HS-27A (cell line): ENCODE measurements around the gene PXN.

Source experiments
- DNase-seq: peaks from one replicate; pipeline ENCODE4 v3.0.0-alpha.2; 2012; ENCODE audit warnings: low read depth, missing footprints

PXN gene

GRCh38 chr12:120265473-120266179 is at the start of gene PXN:
Gene PXN (minus strand): TSS chr12:120265730. CDS start chr12:120265629, 101 bp downstream.
- DNase-seq: no peak

- no peak for DNase-seq
Measured at GRCh38 chr12:120314220-120314619, 48.7 kb upstream of the PXN start.

- peak; percentile 84 for DNase-seq
Measured at GRCh38 chr12:120301962-120302815, 36.7 kb upstream of the PXN start, which contains the start of gene SIRT4. Gene SIRT4 (plus strand): TSS chr12:120302321. CDS start chr12:120303562, 1,241 bp downstream.

GRCh38 chr12:120292661-120293531 is 27.4 kb upstream of the PXN start, which contains the start of gene RNU4-1:
Gene RNU4-1 (minus strand): TSS chr12:120293237.
- peak; percentile 70 for DNase-seq

- no peak for DNase-seq
Measured at GRCh38 chr12:120292411-120292660, 26.8 kb upstream of the PXN start.

- peak; percentile 24 for DNase-seq
Measured at GRCh38 chr12:120290609-120291305, 25.2 kb upstream of the PXN start.

- no peak for DNase-seq
Measured at GRCh38 chr12:120287491-120287890, 22.0 kb upstream of the PXN start.

GRCh38 chr12:120286768-120287490 is 21.4 kb upstream of the PXN start:
- DNase-seq: no peak

- DNase-seq: no peak
Measured at GRCh38 chr12:120284381-120284780, 18.9 kb upstream of the PXN start.

- no peak for DNase-seq
Measured at GRCh38 chr12:120283318-120283717, 17.8 kb upstream of the PXN start.

- DNase-seq: no peak
Measured at GRCh38 chr12:120278137-120279069, 12.9 kb upstream of the PXN start.

GRCh38 chr12:120276734-120277133 is 11.2 kb upstream of the PXN start:
- DNase-seq: no peak

- DNase-seq: no peak
Measured at GRCh38 chr12:120267736-120268135, 2.2 kb upstream of the PXN start.

- no peak for DNase-seq
Measured at GRCh38 chr12:120266180-120266870, 795 bp upstream of the PXN start.

GRCh38 chr12:120264904-120265472 is 542 bp downstream of the PXN start:
- no peak for DNase-seq

GRCh38 chr12:120264086-120264903 is 1.2 kb downstream of the PXN start:
- DNase-seq: no peak

GRCh38 chr12:120263748-120264085 is 1.8 kb downstream of the PXN start:
- no peak for DNase-seq
